IPS DF 4.7 (cell line): Measurements from ENCODE around the gene LANCL1.
A peak's percentile ranks its signal among the peaks of the same experiment; 100 is the strongest.

Experiments used
- DNase-seq: peaks from one replicate; pipeline ENCODE4 v3.0.0-alpha.2; 2013; ENCODE audit warnings: low spot score; ENCODE audit errors: extremely low read depth

LANCL1 gene

GRCh38 chr2:210476194-210477128, at the start of gene LANCL1:
Gene LANCL1, minus strand, starts transcription at chr2:210476759. Its CDS starts 363 bp downstream, at chr2:210476396.
- DNase-seq = peak; percentile 33

GRCh38 chr2:210524533-210524932, 48.0 kb upstream of the LANCL1 start:
- DNase-seq = no peak

- DNase-seq = no peak
Observed at GRCh38 chr2:210523650-210524289, 47.2 kb upstream of the LANCL1 start.

- no peak for DNase-seq
Observed at GRCh38 chr2:210522399-210522798, 45.8 kb upstream of the LANCL1 start.

GRCh38 chr2:210519594-210519993, 43.0 kb upstream of the LANCL1 start:
- DNase-seq = no peak

- DNase-seq = no peak
Observed at GRCh38 chr2:210517264-210517663, 40.7 kb upstream of the LANCL1 start.

GRCh38 chr2:210515911-210516310, 39.4 kb upstream of the LANCL1 start:
- DNase-seq = no peak

GRCh38 chr2:210503725-210504191, 27.2 kb upstream of the LANCL1 start:
- DNase-seq = no peak

- DNase-seq = peak; percentile 30
Observed at GRCh38 chr2:210503001-210503623, 26.6 kb upstream of the LANCL1 start.

GRCh38 chr2:210496512-210496911, 20.0 kb upstream of the LANCL1 start:
- DNase-seq = no peak

- no peak for DNase-seq
Observed at GRCh38 chr2:210493528-210493927, 17.0 kb upstream of the LANCL1 start.

- DNase-seq = no peak
Observed at GRCh38 chr2:210481601-210482175, 5.1 kb upstream of the LANCL1 start.

- DNase-seq = no peak
Observed at GRCh38 chr2:210480764-210481163, 4.2 kb upstream of the LANCL1 start.

GRCh38 chr2:210480079-210480478, 3.5 kb upstream of the LANCL1 start:
- DNase-seq = no peak

- no peak for DNase-seq
Observed at GRCh38 chr2:210478661-210479060, 2.1 kb upstream of the LANCL1 start.

GRCh38 chr2:210477496-210477895, 937 bp upstream of the LANCL1 start:
- DNase-seq = no peak

GRCh38 chr2:210475706-210476105, 853 bp downstream of the LANCL1 start:
- DNase-seq = no peak

GRCh38 chr2:210474776-210475175, 1.8 kb downstream of the LANCL1 start:
- no peak for DNase-seq

GRCh38 chr2:210461401-210461800, 15.2 kb downstream of the LANCL1 start:
- no peak for DNase-seq

- no peak for DNase-seq
Observed at GRCh38 chr2:210460322-210461227, 16.0 kb downstream of the LANCL1 start.

GRCh38 chr2:210459880-210460279, 16.7 kb downstream of the LANCL1 start:
- no peak for DNase-seq
